Amniotic epithelial cell (primary cell): Measurements from ENCODE around the gene WDR82.

Source experiments
- DNase-seq: peaks from one replicate; pipeline ENCODE4 v3.0.0-alpha.2; 2010; ENCODE audit warnings: low read depth

WDR82 gene

GRCh38 chr3:52222319-52223221 is 55.9 kb downstream of the WDR82 start:
- no peak for DNase-seq

- no peak for DNase-seq
These were observed 56.7 kb downstream of the WDR82 start for GRCh38 chr3:52221563-52222318.

GRCh38 chr3:52221141-52221562 is 57.3 kb downstream of the WDR82 start:
- no peak for DNase-seq

DNA sequence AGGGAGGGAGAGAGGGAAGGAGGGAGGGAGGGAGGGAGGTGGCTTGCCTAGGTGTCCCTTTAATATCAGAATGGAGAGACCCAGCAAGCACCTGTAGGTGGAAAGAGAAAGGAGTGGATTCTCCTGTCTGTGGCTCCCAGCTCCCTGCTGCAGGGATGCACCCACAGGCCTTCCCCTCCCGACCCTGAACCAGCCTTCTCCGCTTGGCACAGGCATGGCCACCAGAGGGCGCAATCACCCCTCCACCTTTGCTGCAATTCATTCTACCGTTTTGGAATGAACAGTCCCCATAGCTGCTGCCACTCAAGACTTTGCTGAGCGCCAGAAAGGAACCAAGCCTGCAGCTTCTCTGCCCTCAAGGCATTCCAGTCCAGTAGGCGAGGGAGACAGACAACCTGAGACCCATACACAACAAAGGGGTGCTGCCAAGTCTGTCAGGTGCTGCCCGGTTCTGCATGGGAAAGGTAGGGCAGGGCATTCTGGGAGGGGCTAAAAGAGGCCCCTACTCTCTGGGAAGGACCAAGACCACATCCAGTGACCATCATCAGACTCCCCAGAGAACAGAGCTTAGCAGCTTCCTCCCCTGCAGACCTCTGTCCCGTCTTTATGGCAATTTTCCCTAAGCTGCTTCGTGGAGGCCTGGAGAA is 57.9 kb downstream of the WDR82 start:
- peak; percentile 58 for DNase-seq

- DNase-seq = no peak
These were observed 59.4 kb downstream of the WDR82 start for GRCh38 chr3:52218937-52219650.

GRCh38 chr3:52218454-52218853 is 60.0 kb downstream of the WDR82 start:
- DNase-seq = no peak

GRCh38 chr3:52218026-52218425 is 60.4 kb downstream of the WDR82 start:
- no peak for DNase-seq

GRCh38 chr3:52217409-52217805 is 61.0 kb downstream of the WDR82 start:
- DNase-seq = no peak

- DNase-seq = peak; percentile 88
These were observed 61.7 kb downstream of the WDR82 start for GRCh38 chr3:52216585-52217408.

GRCh38 chr3:52215351-52215750 is 63.1 kb downstream of the WDR82 start:
- no peak for DNase-seq

DNA sequence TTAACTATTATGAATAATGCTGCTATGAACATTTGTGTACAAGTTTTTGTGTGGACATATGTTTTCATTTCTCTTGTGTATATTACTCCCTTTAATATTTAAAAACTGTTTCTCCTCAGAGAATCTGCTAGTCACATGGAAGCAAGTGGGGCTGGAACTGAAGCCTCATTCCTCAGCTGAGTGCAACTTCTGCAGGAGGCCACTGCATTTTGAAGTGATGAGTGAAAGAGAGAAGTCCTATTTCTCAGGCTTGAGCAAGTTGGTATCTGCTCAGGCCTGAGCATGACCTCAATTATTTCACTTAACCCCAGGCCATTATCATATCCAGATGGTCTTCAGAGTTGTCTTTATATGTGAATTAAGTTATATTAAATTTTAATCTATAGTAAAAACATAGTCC is 64.5 kb downstream of the WDR82 start:
- DNase-seq = no peak

DNA sequence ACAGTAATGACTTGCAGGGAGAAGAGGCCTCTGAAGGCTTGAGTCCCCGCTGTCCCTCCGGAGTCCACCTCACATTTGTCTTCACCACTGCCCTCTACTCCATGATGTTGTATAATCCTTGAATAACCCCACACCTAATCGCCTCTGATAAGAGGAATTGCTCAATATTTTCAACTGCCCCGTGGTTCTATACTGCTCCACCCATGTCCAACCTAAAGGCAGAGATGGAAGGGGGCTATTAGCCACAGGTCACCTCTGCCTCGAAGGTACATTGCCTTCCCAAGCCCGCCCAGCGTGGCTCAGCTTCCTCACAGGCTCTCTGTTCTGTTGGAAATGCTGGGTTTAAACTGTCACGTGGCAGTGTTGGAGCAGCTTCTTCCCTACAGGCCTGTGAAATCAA is 65.4 kb downstream of the WDR82 start:
- DNase-seq = no peak

GRCh38 chr3:52211268-52211891 is 67.1 kb downstream of the WDR82 start:
- DNase-seq = no peak

GRCh38 chr3:52210550-52211046 is 67.9 kb downstream of the WDR82 start:
- DNase-seq = peak; percentile 95

DNA sequence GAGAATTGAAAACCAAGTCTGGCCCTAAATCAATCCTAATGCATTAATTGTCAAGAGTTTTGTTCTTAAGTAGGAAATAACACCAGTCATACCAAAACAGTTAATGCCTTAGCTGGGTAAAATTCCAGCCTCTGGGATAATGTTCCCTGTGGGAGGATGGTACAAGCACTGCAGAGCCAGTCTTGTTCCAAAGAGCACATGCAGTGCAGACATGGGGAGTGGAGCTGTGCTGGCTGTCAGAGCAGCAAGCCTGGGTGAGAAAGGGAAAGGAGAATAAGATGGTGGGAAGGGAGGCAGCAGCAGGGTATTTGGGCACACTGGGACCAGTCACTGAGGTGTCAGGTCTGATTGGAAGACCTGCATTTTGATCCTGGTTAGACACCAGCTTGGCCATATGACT is 68.4 kb downstream of the WDR82 start:
- DNase-seq = no peak

GRCh38 chr3:52208556-52208955 is 69.9 kb downstream of the WDR82 start:
- DNase-seq = no peak

DNA sequence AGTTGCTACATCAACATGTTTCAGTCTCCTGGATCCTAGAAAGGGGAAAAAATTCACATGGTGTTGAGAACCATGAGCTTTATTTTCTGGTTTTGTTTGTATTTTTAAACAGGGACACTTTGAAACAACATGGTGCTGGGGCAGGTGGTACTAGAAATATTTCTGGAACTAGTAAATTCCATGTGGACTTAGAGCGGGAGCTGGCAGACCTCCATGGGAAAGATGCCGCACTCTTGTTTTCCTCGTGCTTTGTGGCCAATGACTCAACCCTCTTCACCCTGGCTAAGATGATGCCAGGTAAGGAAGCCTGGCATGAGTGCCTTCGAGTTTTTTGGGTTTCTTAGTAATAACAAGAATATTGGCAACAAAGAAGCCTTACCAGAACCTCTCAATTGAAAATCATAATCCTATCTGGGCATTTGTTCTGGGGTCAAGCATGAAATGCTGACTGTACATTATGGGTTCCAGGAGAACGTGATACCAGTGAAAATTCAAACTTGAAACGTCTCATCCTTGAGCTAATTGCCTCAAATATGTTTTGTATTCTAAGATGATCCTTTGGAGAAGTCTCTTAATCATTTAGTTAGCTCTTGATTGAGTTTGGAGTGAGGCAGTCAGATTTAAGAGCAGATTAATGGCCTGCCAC is 72.6 kb downstream of the WDR82 start:
- no peak for DNase-seq
